ENCODE data around the gene SMG6. TPM values are rescaled to one million over a fixed set of nuclear protein-coding genes. Genes with fewer than 3 reads are reported as not detected.

The SMG6 gene
- total and polyA plus RNA-seq, 8 donors = 27.7 to 42.2 (median 38.5) TPM

- H3K9me3 ChIP-seq = no peaks in the 10 kb centered on the region
- intact Hi-C loops (cut with DNase I) = no loop called here
- H3K27ac ChIP-seq = peak overlapping the region; percentile 80 to 82
- no peak for ATAC-seq
- no peak overlapping the region for H3K4me3 ChIP-seq
- no peak for DNase-seq
- H3K4me1 ChIP-seq = peaks cover 16 to 75% of the 10 kb centered on the region in 2 donors
- no peaks in the 10 kb centered on the region for H3K27me3 ChIP-seq
- TF ChIP-seq CTCF (IDR thresholded peaks at IDR 0.05) = no peak
- peaks cover 0 to 28% of the 10 kb centered on the region in 2 donors for H3K36me3 ChIP-seq
These were observed 233.2 kb downstream of the SMG6 start for GRCh38 chr17:2070241-2071023.

- H3K4me1 ChIP-seq = peaks cover 13 to 67% of the 10 kb centered on the region in 2 donors
- DNase-seq (no peak), ATAC-seq (no peak)
- H3K27ac ChIP-seq = peak overlapping the region; percentile 45 to 71
- peaks cover 0 to 41% of the 10 kb centered on the region in 2 donors for H3K36me3 ChIP-seq
- no peak overlapping the region for H3K4me3 ChIP-seq
- TF ChIP-seq CTCF (IDR thresholded peaks at IDR 0.05) = no peak
- H3K9me3 ChIP-seq = no peaks in the 10 kb centered on the region
- no peaks in the 10 kb centered on the region for H3K27me3 ChIP-seq
- intact Hi-C loops (cut with DNase I) = no loop called here
These were observed 235.0 kb downstream of the SMG6 start for GRCh38 chr17:2068519-2069051.

GRCh38 chr17:2068031-2068518 is 235.5 kb downstream of the SMG6 start:
- intact Hi-C loops (cut with DNase I) = no loop called here
- H3K27me3 ChIP-seq = no peaks in the 10 kb centered on the region
- H3K36me3 ChIP-seq = peaks cover 0 to 43% of the 10 kb centered on the region in 2 donors
- H3K9me3 ChIP-seq = no peaks in the 10 kb centered on the region
- TF ChIP-seq CTCF (IDR thresholded peaks at IDR 0.05) = no peak
- H3K27ac ChIP-seq = peak overlapping the region; percentile 45 to 71
- no peak overlapping the region for H3K4me3 ChIP-seq
- DNase-seq = peak in 2 of 4 donors; percentile 79 to 89
- H3K4me1 ChIP-seq = peaks cover 13 to 64% of the 10 kb centered on the region in 2 donors
- peak; percentile 20 for ATAC-seq

- Histone ChIP-seq H3K27me3 (no peaks in the 10 kb centered on the region), H3K4me1 (peaks cover 16 to 64% of the 10 kb centered on the region in 2 donors), H3K9me3 (no peaks in the 10 kb centered on the region), H3K36me3 (peaks cover 0 to 47% of the 10 kb centered on the region in 2 donors), H3K4me3 (no peak overlapping the region), H3K27ac (peak overlapping the region; percentile 45 to 71)
- no peak for DNase-seq
- intact Hi-C loops (cut with DNase I) = no loop called here
- no peak for TF ChIP-seq CTCF (IDR thresholded peaks at IDR 0.05)
- ATAC-seq = no peak
These were observed 236.0 kb downstream of the SMG6 start for GRCh38 chr17:2067608-2068024.

- Histone ChIP-seq H3K4me3 (no peak overlapping the region), H3K27me3 (no peaks in the 10 kb centered on the region), H3K27ac (peak overlapping the region; percentile 45 to 71), H3K36me3 (peaks cover 0 to 50% of the 10 kb centered on the region in 2 donors), H3K4me1 (peaks cover 19 to 64% of the 10 kb centered on the region in 2 donors), H3K9me3 (no peaks in the 10 kb centered on the region)
- DNase-seq (no peak), ATAC-seq (no peak)
- no peak for TF ChIP-seq CTCF (IDR thresholded peaks at IDR 0.05)
- intact Hi-C loops (cut with DNase I) = no loop called here
These were observed 236.5 kb downstream of the SMG6 start for GRCh38 chr17:2067048-2067561.

Measured in left lung (tissue), 10 donors.